Keratinocyte (primary cell): ENCODE data around the gene SGCG. TPM values are rescaled to one million over a fixed set of nuclear protein-coding genes. Genes with fewer than 3 reads are reported as not detected.

Experiments used
- DNase-seq: peaks from one replicate; pipeline ENCODE4 v3.0.0-alpha.2; 2011; ENCODE audit warnings: low read depth, missing footprints, low spot score
- FAIRE-seq: peaks from 2 replicates; lab custom pipeline; 2011; peaks lifted over from hg19 to GRCh38; lab: Jason Lieb, UNC
- H2AFZ ChIP-seq: 2 replicates; pipeline ENCODE4 v1.6.0; 2012; ENCODE audit warnings: low read length, control low read depth, inconsistent platforms; ENCODE audit not compliant: control insufficient read depth
- H3K27ac ChIP-seq: 2 replicates; pipeline ENCODE4 v1.5.1; 2011; ENCODE audit warnings: low read length; ENCODE audit not compliant: control insufficient read depth, insufficient read depth
- H3K27me3 ChIP-seq: 3 replicates; pipeline ENCODE4 v1.6.0; 2011; ENCODE audit warnings: low read length; ENCODE audit not compliant: control insufficient read depth, insufficient read depth; ENCODE audit errors: extremely low read depth
- H3K36me3 ChIP-seq, 2 experiments: 2 replicates in 1 of 2; 3 replicates in 1 of 2; pipeline ENCODE4 v1.5.1; 2011; ENCODE audit warnings: low read length in 2 of 2, mild to moderate bottlenecking in 1 of 2; ENCODE audit not compliant: control insufficient read depth in 2 of 2, insufficient read depth in 2 of 2; ENCODE audit errors: extremely low read depth in 1 of 2
- H3K4me1 ChIP-seq: 3 replicates; pipeline ENCODE4 v1.5.1; 2011; ENCODE audit warnings: low read length; ENCODE audit not compliant: control insufficient read depth, insufficient read depth; ENCODE audit errors: extremely low read depth
- H3K4me2 ChIP-seq: 3 replicates; pipeline ENCODE4 v1.6.0; 2011; ENCODE audit warnings: low read depth, low read length; ENCODE audit not compliant: control insufficient read depth, insufficient read depth; ENCODE audit errors: extremely low read depth
- H3K4me3 ChIP-seq, 3 experiments: fragments of 200-600 bp in 1 of 3; sonication (generic) in 1 of 3; 2 replicates in 2 of 3; 3 replicates in 1 of 3; pipeline ENCODE4 v1.5.1; 2011 to 2016; ENCODE audit warnings: low read length in 3 of 3, mild to moderate bottlenecking in 3 of 3, control low read depth in 2 of 3, inconsistent platforms in 1 of 3, low read depth in 1 of 3, mixed read lengths in 1 of 3, mixed run types in 1 of 3, moderate library complexity in 1 of 3; ENCODE audit not compliant: control insufficient read depth in 2 of 3, insufficient read depth in 2 of 3; ENCODE audit errors: extremely low read depth in 1 of 3
- H3K79me2 ChIP-seq: 2 replicates; pipeline ENCODE4 v1.6.0; 2012; ENCODE audit warnings: low read length; ENCODE audit not compliant: control insufficient read depth, insufficient read depth
- H3K9ac ChIP-seq: 3 replicates; pipeline ENCODE4 v1.6.0; 2011; ENCODE audit warnings: low read length; ENCODE audit not compliant: control insufficient read depth, insufficient read depth; ENCODE audit errors: extremely low read depth
- H3K9me1 ChIP-seq: 3 replicates; pipeline ENCODE4 v1.6.0; 2011; ENCODE audit warnings: low read length; ENCODE audit not compliant: control insufficient read depth, insufficient read depth; ENCODE audit errors: extremely low read depth
- H3K9me3 ChIP-seq: 2 replicates; pipeline ENCODE4 v1.5.1; 2012; ENCODE audit warnings: low read depth, low read length; ENCODE audit not compliant: control insufficient read depth
- H4K20me1 ChIP-seq: 3 replicates; pipeline ENCODE4 v1.6.0; 2011; ENCODE audit warnings: low read length; ENCODE audit not compliant: control insufficient read depth, insufficient read depth; ENCODE audit errors: extremely low read depth
- CTCF ChIP-seq, 3 experiments: IDR thresholded peaks in 1 of 3; conservative IDR thresholded peaks in 1 of 3; optimal IDR thresholded peaks in 1 of 3; 2 replicates in 2 of 3; 3 replicates in 1 of 3; pipeline versions ENCODE3 to v1.5.1; 2011; ENCODE audit warnings: low read length in 3 of 3, mild to moderate bottlenecking in 3 of 3, moderate library complexity in 2 of 3, control low read depth in 1 of 3, inconsistent platforms in 1 of 3; ENCODE audit not compliant: insufficient read depth in 2 of 3; ENCODE audit errors: extremely low read depth in 1 of 3
- EZH2 ChIP-seq: IDR thresholded peaks from one replicate; pipeline ENCODE4 v1.6.1; 2012; ENCODE audit warnings: inconsistent platforms, mild to moderate bottlenecking, low read length, moderate library complexity
- dilution Hi-C: fragments of 300-500 bp; cut with MboI; formaldehyde crosslinking; loops from one replicate; pipeline ENCODE4 v1.7.0; 2020; ENCODE audit warnings: low sequenced_read_pairs; ENCODE audit not compliant: extremely low pct_ligation_motif_present
- polyA plus RNA-seq, 5 experiments: library from polyadenylated mRNA; depleted of rRNA in 3 of 5; stranded (reverse) in 3 of 5; stranded (forward) in 1 of 5; unstranded in 1 of 5; fragments of >200 nt; gene quantifications; 1 replicate in 1 of 5; 2 replicates in 3 of 5; 3 replicates in 1 of 5; pipeline versions ENCODE4 v1.2.1 to v1.2.3, GENCODE V29; 2011 to 2012; ENCODE audit warnings: missing spikeins in 2 of 5, low read depth in 1 of 5, low replicate concordance in 1 of 5

SGCG gene
- polyA plus RNA-seq, 1 donor (not counting 4 experiments of a cell fraction or from before 2014, with no cell fraction given), result not detected

GRCh38 chr13:23271331-23271730 lies 90.6 kb downstream of the SGCG start:
- dilution Hi-C loops, result no loop called here
- H3K36me3 ChIP-seq, result no peaks in the 10 kb centered on the region
- FAIRE-seq (no peak), DNase-seq (no peak)
- H3K9ac ChIP-seq, result no peak overlapping the region
- H2AFZ ChIP-seq, result no peak overlapping the region
- no peaks in the 10 kb centered on the region for H3K27me3 ChIP-seq
- H3K9me1 ChIP-seq, result no peaks in the 10 kb centered on the region
- no peaks in the 10 kb centered on the region for H3K4me1 ChIP-seq
- H3K79me2 ChIP-seq, result no peaks in the 10 kb centered on the region
- H3K27ac ChIP-seq, result no peak overlapping the region
- no peaks in the 10 kb centered on the region for H4K20me1 ChIP-seq
- TF ChIP-seq EZH2, result no peak
- TF ChIP-seq CTCF (optimal IDR thresholded peaks at IDR 0.05 in 1 of 3, IDR thresholded peaks at IDR 0.05 in 1 of 3, conservative IDR thresholded peaks at IDR 0.05 in 1 of 3; ENCODE audit: extremely low read depth in 1 of 3, insufficient read depth in 2 of 3, low read length in 3 of 3), result no peak
- no peak overlapping the region for H3K4me2 ChIP-seq
- no peaks in the 10 kb centered on the region for H3K9me3 ChIP-seq
- H3K4me3 ChIP-seq, result no peak overlapping the region

GRCh38 chr13:23273498-23273897 lies 92.7 kb downstream of the SGCG start:
- Histone ChIP-seq H3K9ac (no peak overlapping the region), H3K4me2 (no peak overlapping the region), H3K79me2 (no peaks in the 10 kb centered on the region), H4K20me1 (no peaks in the 10 kb centered on the region), H3K27me3 (no peaks in the 10 kb centered on the region), H3K9me3 (no peaks in the 10 kb centered on the region), H2AFZ (no peak overlapping the region), H3K36me3 (no peaks in the 10 kb centered on the region), H3K4me1 (no peaks in the 10 kb centered on the region), H3K4me3 (no peak overlapping the region), H3K27ac (no peak overlapping the region), H3K9me1 (no peaks in the 10 kb centered on the region)
- FAIRE-seq (no peak), DNase-seq (no peak)
- TF ChIP-seq CTCF (optimal IDR thresholded peaks at IDR 0.05 in 1 of 3, IDR thresholded peaks at IDR 0.05 in 1 of 3, conservative IDR thresholded peaks at IDR 0.05 in 1 of 3; ENCODE audit: extremely low read depth in 1 of 3, insufficient read depth in 2 of 3, low read length in 3 of 3), result no peak
- TF ChIP-seq EZH2, result no peak
- dilution Hi-C loops, result no loop called here
